Esophagus squamous epithelium (tissue), 4 donors: Measurements from ENCODE around the gene SHISA6.

Experiments used
- POLR2A ChIP-seq, 4 donors: fragments of 450-650 bp; IDR thresholded peaks; one replicate each; pipeline ENCODE4 v1.6.1; 2017; ENCODE audit warnings: antibody characterized with exemption in 4 of 4, mild to moderate bottlenecking in 4 of 4, moderate library complexity in 3 of 4
- TF ChIP-seq, protein P1 (sequence below), 6 experiments: fragments of 450-650 bp in 4 of 6; fragments of 200-600 bp in 2 of 6; sonication (generic) in 2 of 6; IDR thresholded peaks; one replicate each; pipeline ENCODE4 v1.5.1; 2016 to 2019; ENCODE audit warnings: antibody characterized with exemption in 6 of 6, mild to moderate bottlenecking in 4 of 6, moderate library complexity in 4 of 6

- TF ChIP-seq POLR2A (IDR thresholded peaks at IDR 0.05): no peak
- TF ChIP-seq, protein P1, sequence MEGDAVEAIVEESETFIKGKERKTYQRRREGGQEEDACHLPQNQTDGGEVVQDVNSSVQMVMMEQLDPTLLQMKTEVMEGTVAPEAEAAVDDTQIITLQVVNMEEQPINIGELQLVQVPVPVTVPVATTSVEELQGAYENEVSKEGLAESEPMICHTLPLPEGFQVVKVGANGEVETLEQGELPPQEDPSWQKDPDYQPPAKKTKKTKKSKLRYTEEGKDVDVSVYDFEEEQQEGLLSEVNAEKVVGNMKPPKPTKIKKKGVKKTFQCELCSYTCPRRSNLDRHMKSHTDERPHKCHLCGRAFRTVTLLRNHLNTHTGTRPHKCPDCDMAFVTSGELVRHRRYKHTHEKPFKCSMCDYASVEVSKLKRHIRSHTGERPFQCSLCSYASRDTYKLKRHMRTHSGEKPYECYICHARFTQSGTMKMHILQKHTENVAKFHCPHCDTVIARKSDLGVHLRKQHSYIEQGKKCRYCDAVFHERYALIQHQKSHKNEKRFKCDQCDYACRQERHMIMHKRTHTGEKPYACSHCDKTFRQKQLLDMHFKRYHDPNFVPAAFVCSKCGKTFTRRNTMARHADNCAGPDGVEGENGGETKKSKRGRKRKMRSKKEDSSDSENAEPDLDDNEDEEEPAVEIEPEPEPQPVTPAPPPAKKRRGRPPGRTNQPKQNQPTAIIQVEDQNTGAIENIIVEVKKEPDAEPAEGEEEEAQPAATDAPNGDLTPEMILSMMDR (IDR thresholded peaks at IDR 0.05): no peak
Observed at GRCh38 chr17:11278186-11278991, 37.4 kb downstream of the SHISA6 start.
